SU-DHL-6 (cell line): ENCODE results near the gene CCDC24.

Experiments used
- EZH2phosphoT487 ChIP-seq: fragments of 200-600 bp; sonication (generic), shearing (Covaris generic); conservative IDR thresholded peaks from 2 replicates; pipeline ENCODE4 v1.6.1; 2018; ENCODE audit warnings: mild to moderate bottlenecking, antibody characterized with exemption, low read length, moderate library complexity, mixed read lengths
- TF ChIP-seq, protein P1 (sequence below): fragments of 200-600 bp; sonication (generic); IDR thresholded peaks from one replicate; pipeline ENCODE4 v1.5.1; 2017; ENCODE audit warnings: antibody characterized with exemption, mild to moderate bottlenecking, low read length, moderate library complexity; ENCODE audit not compliant: insufficient read depth, poor library complexity, severe bottlenecking

DNA sequence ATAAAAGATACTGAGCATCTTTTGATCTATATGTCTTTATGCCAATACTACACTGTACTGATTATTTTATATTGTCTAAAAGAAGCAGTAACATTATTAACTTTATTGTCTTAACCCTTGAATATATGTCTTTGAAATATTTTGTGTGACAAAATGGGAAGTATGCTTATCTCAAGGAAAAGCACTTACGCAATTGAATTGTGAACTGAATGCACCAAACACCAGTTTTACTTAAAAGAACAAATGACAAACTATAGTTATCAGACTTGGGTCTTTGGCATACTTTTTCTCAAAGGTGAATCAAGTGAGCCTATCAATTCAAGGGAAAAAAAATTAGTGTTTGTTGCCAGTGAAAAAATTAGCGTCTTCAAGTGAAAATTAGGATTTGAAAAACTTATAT is 49.0 kb downstream of the CCDC24 start:
- TF ChIP-seq, protein P1, sequence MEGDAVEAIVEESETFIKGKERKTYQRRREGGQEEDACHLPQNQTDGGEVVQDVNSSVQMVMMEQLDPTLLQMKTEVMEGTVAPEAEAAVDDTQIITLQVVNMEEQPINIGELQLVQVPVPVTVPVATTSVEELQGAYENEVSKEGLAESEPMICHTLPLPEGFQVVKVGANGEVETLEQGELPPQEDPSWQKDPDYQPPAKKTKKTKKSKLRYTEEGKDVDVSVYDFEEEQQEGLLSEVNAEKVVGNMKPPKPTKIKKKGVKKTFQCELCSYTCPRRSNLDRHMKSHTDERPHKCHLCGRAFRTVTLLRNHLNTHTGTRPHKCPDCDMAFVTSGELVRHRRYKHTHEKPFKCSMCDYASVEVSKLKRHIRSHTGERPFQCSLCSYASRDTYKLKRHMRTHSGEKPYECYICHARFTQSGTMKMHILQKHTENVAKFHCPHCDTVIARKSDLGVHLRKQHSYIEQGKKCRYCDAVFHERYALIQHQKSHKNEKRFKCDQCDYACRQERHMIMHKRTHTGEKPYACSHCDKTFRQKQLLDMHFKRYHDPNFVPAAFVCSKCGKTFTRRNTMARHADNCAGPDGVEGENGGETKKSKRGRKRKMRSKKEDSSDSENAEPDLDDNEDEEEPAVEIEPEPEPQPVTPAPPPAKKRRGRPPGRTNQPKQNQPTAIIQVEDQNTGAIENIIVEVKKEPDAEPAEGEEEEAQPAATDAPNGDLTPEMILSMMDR = no peak
- no peak for TF ChIP-seq EZH2phosphoT487
